ENCODE data around the gene SDK1. TPM values are rescaled to one million over a fixed set of nuclear protein-coding genes. Genes with fewer than 3 reads are reported as not detected.

The SDK1 gene
- total and polyA plus RNA-seq, 2 donors (not counting 3 experiments of a cell fraction or from before 2014, with no cell fraction given), result 1.6 to 3.9 TPM

GRCh38 chr7:4170997-4171786 lies 870.1 kb downstream of the SDK1 start:
- Histone ChIP-seq H3K4me1 (ENCODE audit: control insufficient read depth, extremely low read depth, insufficient read depth, low read length) (no peaks in the 10 kb centered on the region), H4K20me1 (replicated peaks; ENCODE audit: control insufficient read depth, extremely low read depth, insufficient read depth, low read length) (no peaks in the 10 kb centered on the region), H3K4me2 (ENCODE audit: insufficient read depth, low read length) (no peak overlapping the region), H3K9me1 (replicated peaks; ENCODE audit: control insufficient read depth, extremely low read depth, insufficient read depth, low read length) (no peaks in the 10 kb centered on the region), H3K9me3 (replicated peaks; ENCODE audit: control insufficient read depth, insufficient read depth, low read length) (peaks cover 2% of the 10 kb centered on the region), H2AFZ (ENCODE audit: low read depth, low read length) (no peak overlapping the region), H3K27me3 (ENCODE audit: control insufficient read depth in 2 of 2, insufficient read depth in 2 of 2, low read length in 2 of 2) (no peaks in the 10 kb centered on the region), H3K79me2 (ENCODE audit: control insufficient read depth, insufficient read depth, low read length) (no peaks in the 10 kb centered on the region), H3K36me3 (ENCODE audit: control insufficient read depth in 2 of 2, extremely low read depth in 1 of 2, insufficient read depth in 2 of 2, low read length in 2 of 2) (no peaks in the 10 kb centered on the region), H3K4me3 (replicated peaks in 1 of 3; ENCODE audit: insufficient read depth in 1 of 3, low read depth in 1 of 3, low read length in 3 of 3) (no peak overlapping the region), H3K9ac (replicated peaks; ENCODE audit: extremely low read depth, insufficient read depth, low read length) (no peak overlapping the region), H3K27ac (ENCODE audit: insufficient read depth, low read depth, low read length) (no peak overlapping the region)
- ChIA-PET POLR2A (no interaction called here), CTCF (no interaction called here)
- intact Hi-C loops (cut with micrococcal nuclease) (no loop called here), dilution Hi-C loops (cut with MboI; ENCODE audit: extremely low pct_ligation_motif_present, low sequenced_read_pairs) (no loop called here)
- no peak for TF ChIP-seq GATA2 (IDR thresholded peaks at IDR 0.05; ENCODE audit: insufficient read depth, insufficient read length, low read depth, low read length)
- TF ChIP-seq POLR2AphosphoS5 (IDR thresholded peaks at IDR 0.05; ENCODE audit: insufficient read depth, low read depth, low read length), result no peak
- TF ChIP-seq CTCF (IDR thresholded peaks at IDR 0.05; ENCODE audit: extremely low read depth in 1 of 2, insufficient read depth in 1 of 2, low read depth in 1 of 2, low read length in 2 of 2), result no peak
- TF ChIP-seq MYC (IDR thresholded peaks at IDR 0.05; ENCODE audit: low read depth, low read length), result no peak
- no peak for TF ChIP-seq EZH2 (IDR thresholded peaks at IDR 0.05; ENCODE audit: borderline replicate concordance, low read depth, low read length, severe bottlenecking)
- no peak for TF ChIP-seq FOS (IDR thresholded peaks at IDR 0.05; ENCODE audit: borderline replicate concordance, insufficient read depth, low read length)
- TF ChIP-seq MAX (IDR thresholded peaks at IDR 0.05; ENCODE audit: insufficient read depth, insufficient read length), result no peak
- TF ChIP-seq POLR2A (IDR thresholded peaks at IDR 0.05; ENCODE audit: low read depth, low read length), result no peak
- TF ChIP-seq JUN (IDR thresholded peaks at IDR 0.05; ENCODE audit: borderline replicate concordance, insufficient read depth, insufficient read length, low read depth), result no peak
- no TSS peak for BruUV-seq (replicated peaks)
- FAIRE-seq (no peak), DNase-seq (ENCODE audit: low read depth, low spot score) (no peak)

All from endothelial cell of umbilical vein (primary cell).